AG04450 (cell line): ENCODE data around the gene CCL1. TPM values are rescaled to one million over a fixed set of nuclear protein-coding genes. Genes with fewer than 3 reads are reported as not detected.

ENCODE experiments used
- CTCF ChIA-PET: fragments of 300-600, 350-600 bp; formaldehyde crosslinking; extraction: SDS; loops from one replicate; lab custom pipeline; 2022; ENCODE audit warnings: antibody characterized with exemption, inconsistent platforms; lab: Charles Lee
- POLR2A ChIA-PET: fragments of 350-600 bp; formaldehyde crosslinking; extraction: SDS; loops from one replicate; lab custom pipeline; 2021; ENCODE audit warnings: antibody characterized with exemption, inconsistent platforms; lab: Yijun Ruan, JAX
- DNase-seq: peaks from one replicate; pipeline ENCODE4 v3.0.0-alpha.2; 2011; ENCODE audit warnings: low read depth, low spot score
- H3K27ac ChIP-seq: one replicate; pipeline ENCODE4 v1.5.1; 2012; ENCODE audit warnings: low read depth, low read length, control low read depth
- H3K27me3 ChIP-seq: one replicate; pipeline ENCODE4 v1.6.0; 2012; ENCODE audit warnings: low read length; ENCODE audit not compliant: control insufficient read depth, insufficient read depth
- H3K4me3 ChIP-seq: 2 replicates; pipeline ENCODE4 v1.5.1; 2011; ENCODE audit warnings: mild to moderate bottlenecking, low read depth, low read length, control low read depth
- H3K9me3 ChIP-seq: 2 replicates; pipeline ENCODE4 v1.5.1; 2012; ENCODE audit warnings: low read length; ENCODE audit not compliant: control insufficient read depth, insufficient read depth
- CTCF ChIP-seq: IDR thresholded peaks from 2 replicates; pipeline ENCODE4 v1.5.1; 2011; ENCODE audit warnings: low read depth, low read length, control low read depth, inconsistent platforms
- polyA plus RNA-seq: library from polyadenylated mRNA; depleted of rRNA; stranded (reverse); fragments of >200 nt; gene quantifications from 2 replicates; pipeline ENCODE4 v1.2.3, GENCODE V29; 2011

CCL1 gene
- polyA plus RNA-seq, 1 experiment, result not detected

- no peak for DNase-seq
- CTCF ChIA-PET, result interaction anchor here (0.9 to 5.8 kb wide), 4 partner anchors 8 to 751 kb away, joined by 3 to 34 read pairs (median 17); no protein-coding TSS in a partner anchor
- POLR2A ChIA-PET, result no interaction called here
- TF ChIP-seq CTCF, result no peak
- H3K4me3 ChIP-seq, result no peak overlapping the region
- no peaks in the 10 kb centered on the region for H3K9me3 ChIP-seq
- H3K27me3 ChIP-seq, result peaks cover 6% of the 10 kb centered on the region
- H3K27ac ChIP-seq, result no peak overlapping the region
These were observed 6.0 kb upstream of the CCL1 start for GRCh38 chr17:34368946-34369500.

- Histone ChIP-seq H3K9me3 (no peaks in the 10 kb centered on the region), H3K27me3 (peaks cover 6% of the 10 kb centered on the region), H3K27ac (no peak overlapping the region), H3K4me3 (no peak overlapping the region)
- ChIA-PET CTCF (interaction anchor here (0.9 to 5.8 kb wide), 3 partner anchors 10 to 752 kb away, joined by 3 to 31 read pairs (median 3); no protein-coding TSS in a partner anchor), POLR2A (no interaction called here)
- DNase-seq, result no peak
- TF ChIP-seq CTCF, result no peak
These were observed 5.3 kb upstream of the CCL1 start for GRCh38 chr17:34368196-34368945.

GRCh38 chr17:34367486-34368195 is 4.6 kb upstream of the CCL1 start:
- no peaks in the 10 kb centered on the region for H3K9me3 ChIP-seq
- TF ChIP-seq CTCF, result no peak
- ChIA-PET CTCF (interaction anchor here (5.8 kb wide), 1 partner anchor 167 kb away, joined by 31 read pairs; no protein-coding TSS in a partner anchor), POLR2A (no interaction called here)
- DNase-seq, result no peak
- H3K27me3 ChIP-seq, result peaks cover 10% of the 10 kb centered on the region
- H3K27ac ChIP-seq, result no peak overlapping the region
- no peak overlapping the region for H3K4me3 ChIP-seq

- Histone ChIP-seq H3K27ac (no peak overlapping the region), H3K27me3 (peaks cover 14% of the 10 kb centered on the region), H3K4me3 (no peak overlapping the region), H3K9me3 (no peaks in the 10 kb centered on the region)
- TF ChIP-seq CTCF, result no peak
- ChIA-PET POLR2A (no interaction called here), CTCF (interaction anchor here (5.8 kb wide), 1 partner anchor 166 kb away, joined by 31 read pairs; no protein-coding TSS in a partner anchor)
- DNase-seq, result no peak
These were observed 3.6 kb upstream of the CCL1 start for GRCh38 chr17:34366529-34367107.
